H1 (cell line): ENCODE measurements around the gene ASB11. TPM values are rescaled to one million over a fixed set of nuclear protein-coding genes. Genes with fewer than 3 reads are reported as not detected.

Experiments used
- CTCF ChIA-PET: fragments of 300-600 bp; sonication (Branson Sonifier 250); formaldehyde crosslinking; loops from one replicate; lab custom pipeline; 2021; ENCODE audit not compliant: partially characterized antibody; lab: Charles Lee
- POLR2A ChIA-PET: fragments of 300-600 bp; sonication (Branson Sonifier 250); formaldehyde crosslinking; loops from one replicate; lab custom pipeline; 2021; ENCODE audit warnings: inconsistent platforms; ENCODE audit not compliant: partially characterized antibody; lab: Charles Lee
- DNase-seq, 2 experiments: peaks; one replicate each; pipeline versions ENCODE4 v3.0.0 to v3.0.0-alpha.2; 2010 to 2022; ENCODE audit warnings: low spot score in 2 of 2, low read depth in 1 of 2, mixed read lengths in 1 of 2
- FAIRE-seq: peaks from 2 replicates; lab custom pipeline; 2011; peaks lifted over from hg19 to GRCh38; lab: Jason Lieb, UNC
- H2AFZ ChIP-seq: 2 replicates; pipeline ENCODE4 v1.8.1; 2012; ENCODE audit warnings: low read length, inconsistent platforms
- H2AK5ac ChIP-seq: 2 replicates; pipeline ENCODE4 v1.6.1; 2013; ENCODE audit warnings: low read depth, low read length
- H2BK120ac ChIP-seq: replicated peaks from 2 replicates; pipeline ENCODE3; 2013; ENCODE audit warnings: low read depth, low read length, inconsistent platforms
- H2BK12ac ChIP-seq: 2 replicates; pipeline ENCODE4 v1.6.1; 2013; ENCODE audit warnings: low read depth, low read length
- H2BK15ac ChIP-seq: 2 replicates; pipeline ENCODE4 v1.6.1; 2013; ENCODE audit warnings: low read length
- H2BK20ac ChIP-seq: 2 replicates; pipeline ENCODE4 v1.6.1; 2013; ENCODE audit warnings: low read length
- H2BK5ac ChIP-seq: 2 replicates; pipeline ENCODE4 v1.6.1; 2013; ENCODE audit warnings: low read depth, low read length
- H3K14ac ChIP-seq: 2 replicates; pipeline ENCODE4 v1.6.1; 2013; ENCODE audit warnings: inconsistent platforms; ENCODE audit not compliant: insufficient read length
- H3K18ac ChIP-seq: 2 replicates; pipeline ENCODE4 v1.6.1; 2013; ENCODE audit warnings: low read length; ENCODE audit errors: extremely low read depth
- H3K23ac ChIP-seq: 2 replicates; pipeline ENCODE4 v1.6.1; 2013; ENCODE audit warnings: inconsistent platforms; ENCODE audit not compliant: insufficient read length
- H3K23me2 ChIP-seq: 2 replicates; pipeline ENCODE4 v1.6.1; 2013; ENCODE audit warnings: low read depth, low read length
- H3K27ac ChIP-seq: 2 replicates; pipeline ENCODE4 v1.6.1; 2011; ENCODE audit warnings: low read depth, low read length, inconsistent platforms
- H3K27me3 ChIP-seq, 4 experiments: replicated peaks in 1 of 4; 1 replicate in 1 of 4; 2 replicates in 3 of 4; pipeline versions ENCODE4 v1.6.1 to v1.8.1; 2011 to 2013; ENCODE audit warnings: low read length in 3 of 4, mild to moderate bottlenecking in 3 of 4, inconsistent platforms in 2 of 4, mixed read lengths in 2 of 4, moderate library complexity in 1 of 4; ENCODE audit not compliant: control insufficient read depth in 3 of 4, insufficient read depth in 3 of 4; ENCODE audit errors: extremely low read depth in 1 of 4
- H3K36me3 ChIP-seq, 4 experiments: 2 replicates each; pipeline versions ENCODE4 v1.6.1 to v1.8.1; 2011 to 2013; ENCODE audit warnings: mild to moderate bottlenecking in 4 of 4, low read length in 3 of 4, moderate library complexity in 2 of 4, control low read depth in 1 of 4, inconsistent platforms in 1 of 4; ENCODE audit not compliant: insufficient read depth in 4 of 4, control insufficient read depth in 2 of 4
- H3K4ac ChIP-seq: replicated peaks from 2 replicates; pipeline ENCODE3; 2013; ENCODE audit warnings: low read length, low read depth, mixed read lengths, inconsistent platforms; ENCODE audit not compliant: insufficient read length
- H3K4me1 ChIP-seq, 4 experiments: replicated peaks in 1 of 4; 1 replicate in 1 of 4; 2 replicates in 3 of 4; pipeline versions ENCODE4 v1.6.1 to v1.8.1; 2011 to 2013; ENCODE audit warnings: low read length in 3 of 4, inconsistent platforms in 2 of 4, mixed read lengths in 1 of 4; ENCODE audit not compliant: insufficient read depth in 4 of 4, control insufficient read depth in 3 of 4
- H3K4me2 ChIP-seq, 2 experiments: 2 replicates each; pipeline versions ENCODE4 v1.6.1 to v1.8.1; 2011 to 2013; ENCODE audit warnings: low read depth in 2 of 2, low read length in 2 of 2, control low read depth in 1 of 2, inconsistent platforms in 1 of 2, mild to moderate bottlenecking in 1 of 2; ENCODE audit not compliant: insufficient read depth in 1 of 2
- H3K4me3 ChIP-seq, 4 experiments: fragments of 200-600, 300-600 bp in 1 of 4; sonication (generic), shearing (Covaris generic), sonication (Bioruptor Twin) in 1 of 4; 2 replicates each; pipeline versions ENCODE4 v1.5.1 to v1.8.1; 2011 to 2016; ENCODE audit warnings: low read length in 4 of 4, low read depth in 3 of 4, control low read depth in 2 of 4, inconsistent platforms in 2 of 4, mild to moderate bottlenecking in 2 of 4, mixed read lengths in 1 of 4, moderate library complexity in 1 of 4; ENCODE audit not compliant: insufficient read depth in 2 of 4; ENCODE audit errors: extremely low read depth in 1 of 4
- H3K56ac ChIP-seq: replicated peaks from 2 replicates; pipeline ENCODE3; 2013; ENCODE audit warnings: low read depth, mild to moderate bottlenecking, mixed read lengths, low read length, inconsistent platforms; ENCODE audit not compliant: insufficient read length
- H3K79me1 ChIP-seq: 2 replicates; pipeline ENCODE4 v1.6.1; 2013; ENCODE audit warnings: low read depth, low read length, control low read depth
- H3K79me2 ChIP-seq, 2 experiments: 2 replicates each; pipeline versions ENCODE4 v1.6.1 to v1.8.1; 2012 to 2013; ENCODE audit warnings: low read length in 2 of 2, mild to moderate bottlenecking in 2 of 2, inconsistent platforms in 1 of 2; ENCODE audit not compliant: insufficient read depth in 2 of 2, control insufficient read depth in 1 of 2
- H3K9ac ChIP-seq, 4 experiments: replicated peaks in 1 of 4; 1 replicate in 1 of 4; 2 replicates in 3 of 4; pipeline versions ENCODE4 v1.6.1 to v1.8.1; 2011 to 2013; ENCODE audit warnings: low read depth in 3 of 4, low read length in 3 of 4, control low read depth in 2 of 4, mild to moderate bottlenecking in 2 of 4, moderate library complexity in 2 of 4, inconsistent platforms in 1 of 4; ENCODE audit errors: extremely low read depth in 1 of 4
- H3K9me3 ChIP-seq, 2 experiments: 2 replicates each; pipeline versions ENCODE4 v1.6.1 to v1.8.1; 2012 to 2013; ENCODE audit warnings: mild to moderate bottlenecking in 2 of 2, moderate library complexity in 2 of 2, control low read depth in 1 of 2, inconsistent platforms in 1 of 2, low read depth in 1 of 2, low read length in 1 of 2, mixed read lengths in 1 of 2; ENCODE audit not compliant: insufficient read depth in 2 of 2
- H4K20me1 ChIP-seq, 2 experiments: replicated peaks in 1 of 2; 2 replicates each; pipeline versions ENCODE3 to v1.8.1; 2011 to 2013; ENCODE audit warnings: inconsistent platforms in 2 of 2, low read length in 2 of 2, mild to moderate bottlenecking in 1 of 2; ENCODE audit not compliant: insufficient read depth in 2 of 2, control insufficient read depth in 1 of 2
- H4K5ac ChIP-seq: 2 replicates; pipeline ENCODE4 v1.6.1; 2013; ENCODE audit warnings: low read length, low read depth, mixed read lengths, inconsistent platforms; ENCODE audit not compliant: insufficient read length
- H4K8ac ChIP-seq: 2 replicates; pipeline ENCODE4 v1.8.0; 2013; ENCODE audit warnings: mild to moderate bottlenecking, moderate library complexity, low read length, inconsistent platforms; ENCODE audit not compliant: insufficient read depth; ENCODE audit errors: extremely low read depth
- H4K91ac ChIP-seq: replicated peaks from 2 replicates; pipeline ENCODE3; 2013; ENCODE audit warnings: low read length, mixed read lengths, inconsistent platforms; ENCODE audit not compliant: insufficient read length
- ZNF274 ChIP-seq: IDR thresholded peaks from 2 replicates; pipeline ENCODE4 v1.7.0; 2012; ENCODE audit warnings: low read length, borderline replicate concordance; ENCODE audit errors: extremely low read depth
- WGBS, 2 experiments: shearing (Covaris generic) in 1 of 2; methylation state at CpG; one replicate each; pipeline versions ENCODE4 v1.1.6 to v1.1.7; 2013 to 2015; ENCODE audit warnings: low lambda C conversion rate in 2 of 2, mixed read lengths in 2 of 2, inconsistent platforms in 1 of 2, low coverage in 1 of 2, missing lambda C conversion rate in 1 of 2; ENCODE audit not compliant: insufficient replicate concordance in 2 of 2, insufficient coverage in 1 of 2, insufficient read length in 1 of 2; ENCODE audit errors: extremely low coverage in 1 of 2, missing lambda C conversion rate in 1 of 2; 5-methylcytosine and 5-hydroxymethylcytosine counted together
- polyA plus RNA-seq, 7 experiments: library from polyadenylated mRNA; depleted of rRNA in 3 of 7; stranded (reverse) in 5 of 7; unstranded in 2 of 7; fragments of >200 nt in 5 of 7; fragments of 200-250 nt in 2 of 7; gene quantifications; 1 replicate in 5 of 7; 2 replicates in 1 of 7; 4 replicates in 1 of 7; pipeline versions ENCODE4 v1.2.1 to v1.2.3, GENCODE V29; 2011 to 2013; ENCODE audit warnings: missing spikeins in 2 of 7, mixed read lengths in 2 of 7
- total RNA-seq: library from RNA; stranded (reverse); fragmentation: NEBNext Ultra II Directional; extraction: Animal tissue kit (Norgen Biotek cat#: 25700); gene quantifications from 2 replicates; pipeline ENCODE4 v1.2.1, GENCODE V29; 2021

The ASB11 gene
- total and polyA plus RNA-seq, 2 of the 8 experiments (the other 6 are each of a cell fraction or from before 2014, with no cell fraction given), result not detected

DNA sequence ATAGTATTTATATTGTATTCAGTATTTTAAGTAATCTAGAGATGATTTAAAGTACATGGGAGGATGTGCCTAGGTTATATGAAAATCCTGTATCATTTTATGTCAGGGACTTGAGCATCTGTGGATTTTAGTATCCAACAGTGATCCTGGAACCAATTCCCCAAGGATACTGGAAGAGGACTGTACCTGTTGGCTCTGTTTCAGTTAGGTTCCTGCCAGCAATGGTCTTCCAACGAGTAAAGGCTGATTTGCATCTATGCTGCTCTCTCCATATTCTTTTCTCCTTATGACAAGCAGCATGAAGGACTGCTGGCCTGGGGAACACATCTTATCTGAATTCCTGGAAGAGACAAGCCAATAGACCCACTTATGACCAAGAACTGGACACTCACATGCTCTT, 80.4 kb downstream of the ASB11 start:
- Histone ChIP-seq H4K91ac (no peak overlapping the region), H3K18ac (no peak overlapping the region), H3K4me1 (no peaks in the 10 kb centered on the region), H2AFZ (no peak overlapping the region), H3K9me3 (no peaks in the 10 kb centered on the region), H3K14ac (no peak overlapping the region), H3K36me3 (no peaks in the 10 kb centered on the region), H3K4me3 (no peak overlapping the region), H2BK12ac (no peak overlapping the region), H2BK5ac (no peak overlapping the region), H2BK20ac (no peak overlapping the region), H3K79me2 (no peaks in the 10 kb centered on the region), H3K4ac (no peak overlapping the region), H3K27me3 (no peaks in the 10 kb centered on the region), H4K20me1 (no peaks in the 10 kb centered on the region), H3K56ac (no peak overlapping the region), H3K27ac (no peak overlapping the region), H2BK120ac (no peak overlapping the region), H3K9ac (no peak overlapping the region), H3K79me1 (no peaks in the 10 kb centered on the region), H4K8ac (no peak overlapping the region), H2BK15ac (no peak overlapping the region), H3K23me2 (no peaks in the 10 kb centered on the region), H3K23ac (no peak overlapping the region), H3K4me2 (no peak overlapping the region), H4K5ac (no peak overlapping the region), H2AK5ac (no peak overlapping the region)
- DNase-seq (no peak), FAIRE-seq (no peak)
- ChIA-PET POLR2A (no interaction called here), CTCF (interaction anchor here (1.1 kb wide), 1 partner anchor 25 kb away, joined by 3 read pairs; no protein-coding TSS in a partner anchor)
- WGBS, 2 experiments, result 100% methylated on average over 1 of the region's 1 CpG; no CpG with 5 or more reads in 1 of the 2 experiments
- TF ChIP-seq ZNF274, result no peak
